HG02852 (cell line): Measurements from ENCODE around the gene ADCYAP1R1.

ENCODE experiments used
- ATAC-seq: cut with Tn5 transposase; IDR thresholded peaks from one replicate; pipeline ENCODE4 v1.9.1; 2021; ENCODE audit warnings: mild to moderate bottlenecking, moderate library complexity; ENCODE audit not compliant: unreplicated experiment

Gene ADCYAP1R1

GRCh38 chr7:31051598-31052486, at the start of gene ADCYAP1R1:
Gene ADCYAP1R1 (plus strand): TSS chr7:31052308. CDS start chr7:31063265, 10,957 bp downstream.
- no peak for ATAC-seq

GRCh38 chr7:31003097-31003496, 49.0 kb upstream of the ADCYAP1R1 start:
- ATAC-seq: no peak

GRCh38 chr7:31003721-31004120, 48.4 kb upstream of the ADCYAP1R1 start:
- ATAC-seq: no peak

GRCh38 chr7:31004393-31004792, 47.7 kb upstream of the ADCYAP1R1 start:
- no peak for ATAC-seq

- no peak for ATAC-seq
Observed at GRCh38 chr7:31006857-31007256, 45.3 kb upstream of the ADCYAP1R1 start.

- ATAC-seq: no peak
Observed at GRCh38 chr7:31007634-31008033, 44.5 kb upstream of the ADCYAP1R1 start.

- no peak for ATAC-seq
Observed at GRCh38 chr7:31014826-31015225, 37.3 kb upstream of the ADCYAP1R1 start.

GRCh38 chr7:31017032-31017675, 35.0 kb upstream of the ADCYAP1R1 start:
- no peak for ATAC-seq

GRCh38 chr7:31017721-31018120, 34.4 kb upstream of the ADCYAP1R1 start:
- ATAC-seq: no peak

GRCh38 chr7:31019509-31019908, 32.6 kb upstream of the ADCYAP1R1 start:
- ATAC-seq: no peak

- ATAC-seq: no peak
Observed at GRCh38 chr7:31020161-31020560, 31.9 kb upstream of the ADCYAP1R1 start.

- ATAC-seq: no peak
Observed at GRCh38 chr7:31020652-31021051, 31.5 kb upstream of the ADCYAP1R1 start.

GRCh38 chr7:31022117-31022516, 30.0 kb upstream of the ADCYAP1R1 start:
- ATAC-seq: no peak

GRCh38 chr7:31022726-31023125, 29.4 kb upstream of the ADCYAP1R1 start:
- ATAC-seq: no peak

- no peak for ATAC-seq
Observed at GRCh38 chr7:31023877-31024276, 28.2 kb upstream of the ADCYAP1R1 start.

GRCh38 chr7:31027161-31027965, 24.7 kb upstream of the ADCYAP1R1 start:
- ATAC-seq: peak; percentile 50

GRCh38 chr7:31028006-31028405, 24.1 kb upstream of the ADCYAP1R1 start:
- no peak for ATAC-seq

- no peak for ATAC-seq
Observed at GRCh38 chr7:31028417-31028992, 23.6 kb upstream of the ADCYAP1R1 start.

- no peak for ATAC-seq
Observed at GRCh38 chr7:31029251-31030042, 22.7 kb upstream of the ADCYAP1R1 start.

- no peak for ATAC-seq
Observed at GRCh38 chr7:31033674-31034300, 18.3 kb upstream of the ADCYAP1R1 start.
